GM19240 (cell line): Measurements from ENCODE around the gene AGRN.
A peak's percentile ranks its signal among the peaks of the same experiment; 100 is the strongest.

Source experiments
- DNase-seq: peaks from one replicate; pipeline ENCODE4 v3.0.0; 2011; ENCODE audit warnings: low spot score; ENCODE audit not compliant: insufficient read length

Gene AGRN

GRCh38 chr1:1035291-1035943 lies 15.5 kb downstream of the AGRN start:
- no peak for DNase-seq

DNA sequence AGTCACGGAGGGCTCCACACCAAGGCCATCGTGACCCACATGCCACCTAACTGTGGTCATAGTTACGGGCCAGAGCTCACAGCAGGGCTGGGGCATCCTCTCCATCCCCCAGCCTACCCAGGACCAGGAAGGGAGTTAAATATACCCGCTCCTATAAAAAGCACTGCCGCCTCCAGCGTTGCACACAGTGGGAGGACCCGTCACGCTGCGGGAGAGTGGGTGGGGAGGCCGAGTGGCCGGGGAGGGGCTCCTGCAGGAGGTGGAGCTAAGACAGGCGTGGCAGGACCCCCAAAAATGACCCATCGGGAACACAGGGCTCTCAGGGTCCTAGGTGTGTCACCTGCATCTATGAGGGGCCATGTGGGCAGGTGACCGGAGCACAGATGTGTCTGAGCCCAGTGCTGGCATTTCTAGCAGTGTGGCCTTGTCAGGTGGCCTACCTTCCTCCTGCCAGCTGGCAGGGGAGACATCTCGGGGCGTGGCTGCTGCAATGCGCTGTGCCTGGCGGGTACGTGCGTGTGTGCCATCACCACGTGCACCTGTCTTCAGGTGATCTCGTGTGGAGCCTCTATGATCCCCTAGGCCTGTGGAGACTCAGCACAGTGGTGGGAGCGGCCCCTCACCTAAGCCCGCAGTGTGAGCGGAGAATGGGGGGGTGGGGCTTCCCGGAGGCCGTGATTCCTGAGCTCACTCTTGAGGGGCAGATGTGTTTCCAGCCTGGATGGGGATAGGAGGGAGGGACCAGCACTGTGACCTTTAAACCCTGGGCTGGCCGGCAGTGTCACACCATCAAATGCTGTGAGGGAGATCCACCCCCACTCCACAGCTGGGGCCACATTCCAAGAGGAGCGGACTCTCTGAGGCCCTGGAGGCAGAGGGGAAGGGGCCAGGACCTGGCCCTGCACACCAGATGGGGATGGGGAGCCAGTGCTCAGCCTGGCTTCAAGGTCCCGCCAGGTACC lies 17.7 kb downstream of the AGRN start:
- no peak for DNase-seq

GRCh38 chr1:1038694-1039093 lies 18.8 kb downstream of the AGRN start:
- no peak for DNase-seq

GRCh38 chr1:1039145-1039910 lies 19.4 kb downstream of the AGRN start:
- DNase-seq: no peak

GRCh38 chr1:1040004-1040991 lies 20.4 kb downstream of the AGRN start:
- DNase-seq: peak; percentile 90

GRCh38 chr1:1041092-1041523 lies 21.2 kb downstream of the AGRN start:
- DNase-seq: no peak

- DNase-seq: no peak
Measured at GRCh38 chr1:1041873-1042272, 22.0 kb downstream of the AGRN start.

- DNase-seq: no peak
Measured at GRCh38 chr1:1042835-1043234, 22.9 kb downstream of the AGRN start.

DNA sequence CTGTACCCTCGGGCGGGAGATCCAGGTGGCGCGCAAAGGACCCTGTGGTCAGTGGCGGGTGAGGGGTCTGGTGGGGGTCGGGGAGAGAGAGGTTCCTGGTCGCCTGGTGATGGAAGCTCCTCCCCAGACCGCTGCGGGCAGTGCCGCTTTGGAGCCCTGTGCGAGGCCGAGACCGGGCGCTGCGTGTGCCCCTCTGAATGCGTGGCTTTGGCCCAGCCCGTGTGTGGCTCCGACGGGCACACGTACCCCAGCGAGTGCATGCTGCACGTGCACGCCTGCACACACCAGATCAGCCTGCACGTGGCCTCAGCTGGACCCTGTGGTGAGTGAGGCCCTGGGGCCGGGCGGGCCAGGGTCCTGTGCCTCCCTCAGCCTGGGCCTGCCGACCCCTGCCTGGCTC lies 23.5 kb downstream of the AGRN start:
- no peak for DNase-seq

GRCh38 chr1:1043921-1044320 lies 24.0 kb downstream of the AGRN start:
- DNase-seq: no peak

GRCh38 chr1:1044455-1045078 lies 24.6 kb downstream of the AGRN start:
- no peak for DNase-seq

GRCh38 chr1:1045129-1045528 lies 25.2 kb downstream of the AGRN start:
- no peak for DNase-seq

DNA sequence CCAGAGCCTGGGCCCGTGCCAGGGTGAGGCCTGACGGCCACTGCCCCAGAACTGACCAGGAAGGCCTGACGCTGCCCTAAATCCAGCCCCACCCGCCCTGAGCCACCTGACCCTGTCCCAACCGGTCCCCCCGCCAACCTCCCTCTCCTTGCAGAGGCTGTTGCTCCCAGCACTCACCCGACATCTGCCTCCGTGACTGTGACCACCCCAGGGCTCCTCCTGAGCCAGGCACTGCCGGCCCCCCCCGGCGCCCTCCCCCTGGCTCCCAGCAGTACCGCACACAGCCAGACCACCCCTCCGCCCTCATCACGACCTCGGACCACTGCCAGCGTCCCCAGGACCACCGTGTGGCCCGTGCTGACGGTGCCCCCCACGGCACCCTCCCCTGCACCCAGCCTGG lies 26.3 kb downstream of the AGRN start:
- no peak for DNase-seq

DNA sequence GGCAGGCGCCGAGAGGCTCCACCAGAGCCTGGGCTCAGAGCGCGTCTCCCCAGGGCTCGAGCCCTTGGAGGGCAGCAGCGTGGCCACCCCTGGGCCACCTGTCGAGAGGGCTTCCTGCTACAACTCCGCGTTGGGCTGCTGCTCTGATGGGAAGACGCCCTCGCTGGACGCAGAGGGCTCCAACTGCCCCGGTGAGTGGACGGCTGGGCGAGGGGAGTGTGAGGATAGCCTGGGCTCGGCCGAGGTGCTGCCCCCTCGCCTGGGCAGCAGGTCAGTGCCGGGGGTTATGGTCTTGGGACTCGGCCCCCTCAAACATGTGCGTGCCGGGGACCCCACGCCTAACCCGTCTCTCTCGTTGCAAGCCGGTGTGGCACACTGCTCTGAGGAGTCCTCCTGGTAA lies 26.8 kb downstream of the AGRN start:
- no peak for DNase-seq

GRCh38 chr1:1047407-1047806 lies 27.5 kb downstream of the AGRN start:
- DNase-seq: no peak

- no peak for DNase-seq
Measured at GRCh38 chr1:1047963-1048362, 28.0 kb downstream of the AGRN start.

GRCh38 chr1:1048765-1049164 lies 28.8 kb downstream of the AGRN start:
- no peak for DNase-seq

DNA sequence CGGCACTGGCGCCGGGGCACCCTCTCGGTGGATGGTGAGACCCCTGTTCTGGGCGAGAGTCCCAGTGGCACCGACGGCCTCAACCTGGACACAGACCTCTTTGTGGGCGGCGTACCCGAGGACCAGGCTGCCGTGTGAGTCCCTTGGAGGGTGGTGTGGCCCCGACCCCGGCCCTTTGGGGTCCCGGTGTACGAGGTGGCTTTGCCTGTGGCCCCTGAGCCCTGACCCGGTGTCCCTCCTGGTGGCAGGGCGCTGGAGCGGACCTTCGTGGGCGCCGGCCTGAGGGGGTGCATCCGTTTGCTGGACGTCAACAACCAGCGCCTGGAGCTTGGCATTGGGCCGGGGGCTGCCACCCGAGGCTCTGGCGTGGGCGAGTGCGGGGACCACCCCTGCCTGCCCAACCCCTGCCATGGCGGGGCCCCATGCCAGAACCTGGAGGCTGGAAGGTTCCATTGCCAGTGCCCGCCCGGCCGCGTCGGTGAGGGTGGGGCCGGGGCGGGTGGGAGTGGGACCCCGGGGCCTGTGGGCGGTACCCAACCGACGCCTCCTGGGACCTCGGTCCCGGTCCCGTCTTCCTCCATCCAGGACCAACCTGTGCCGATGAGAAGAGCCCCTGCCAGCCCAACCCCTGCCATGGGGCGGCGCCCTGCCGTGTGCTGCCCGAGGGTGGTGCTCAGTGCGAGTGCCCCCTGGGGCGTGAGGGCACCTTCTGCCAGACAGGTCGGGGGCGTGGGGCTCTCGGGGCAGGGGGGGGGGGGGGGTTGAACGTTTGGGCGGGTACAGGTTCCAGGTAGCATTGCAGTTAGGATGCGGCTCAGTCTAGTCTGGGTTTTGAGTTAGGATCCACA lies 29.6 kb downstream of the AGRN start:
- no peak for DNase-seq

GRCh38 chr1:1050577-1051052 lies 30.7 kb downstream of the AGRN start:
- no peak for DNase-seq
